Suprapubic skin (tissue), 4 donors: ENCODE data around the gene IL15RA. TPM values are rescaled to one million over a fixed set of nuclear protein-coding genes. Genes with fewer than 3 reads are reported as not detected.
A peak's percentile ranks its signal among the peaks of the same experiment; 100 is the strongest.
"Not testable (repeated sequence)": the region's sequence is repeated elsewhere in the genome, so short reads cannot be mapped to it uniquely, and the experiment has no call there.

Source experiments
- DNase-seq, 2 donors: peaks; one replicate each; pipeline ENCODE4 v3.0.0-alpha.2; 2019; ENCODE audit warnings: low spot score in 2 of 2
- H3K27ac ChIP-seq: fragments of 200-600 bp; sonication (generic); one replicate; pipeline ENCODE4 v1.5.1; 2019
- H3K27me3 ChIP-seq: fragments of 200-600 bp; sonication (generic); one replicate; pipeline ENCODE4 v1.5.1; 2019
- H3K36me3 ChIP-seq: fragments of 200-600 bp; sonication (generic); one replicate; pipeline ENCODE4 v1.5.1; 2019
- H3K4me1 ChIP-seq: fragments of 200-600 bp; sonication (generic); one replicate; pipeline ENCODE4 v1.5.1; 2019
- H3K4me3 ChIP-seq: fragments of 200-600 bp; sonication (generic); one replicate; pipeline ENCODE4 v1.5.1; 2019; ENCODE audit warnings: mild to moderate bottlenecking
- H3K9me3 ChIP-seq: fragments of 200-600 bp; sonication (generic); one replicate; pipeline ENCODE4 v1.5.1; 2019
- CTCF ChIP-seq, 2 donors: fragments of 200-600 bp in 1 of 2; fragments of 450-650 bp in 1 of 2; sonication (generic) in 1 of 2; IDR thresholded peaks; one replicate each; pipeline ENCODE4 v1.5.1; 2016 to 2019; ENCODE audit warnings: antibody characterized with exemption in 2 of 2, mild to moderate bottlenecking in 1 of 2, moderate library complexity in 1 of 2
- EP300 ChIP-seq: sonication (generic); formaldehyde crosslinking; IDR thresholded peaks from one replicate; pipeline ENCODE4 v1.6.1; 2017; ENCODE audit warnings: antibody characterized with exemption
- POLR2A ChIP-seq, 2 donors: fragments of 450-650 bp; IDR thresholded peaks; one replicate each; pipeline ENCODE4 v1.6.1; 2017; ENCODE audit warnings: antibody characterized with exemption in 2 of 2, mild to moderate bottlenecking in 2 of 2, moderate library complexity in 2 of 2
- POLR2AphosphoS5 ChIP-seq, 3 donors: sonication (generic); formaldehyde crosslinking; IDR thresholded peaks; one replicate each; pipeline ENCODE4 v1.6.1; 2017; ENCODE audit warnings: antibody characterized with exemption in 3 of 3
- WGBS: methylation state at CpG from one replicate; pipeline ENCODE4 v1.1.5; 2018; 5-methylcytosine and 5-hydroxymethylcytosine counted together
- total RNA-seq, 4 donors: library from RNA; depleted of rRNA; stranded (reverse); fragments of >200 nt; gene quantifications; one replicate each; pipeline ENCODE4 v1.1.0, GENCODE V29; 2016

Gene IL15RA
- total RNA-seq, 4 donors from 2014 or later = 14.1 to 26.5 (median 16.4) TPM

GRCh38 chr10:5961405-5962100, 15.8 kb downstream of the IL15RA start:
- peaks cover 48% of the 10 kb centered on the region for H3K36me3 ChIP-seq
- H3K4me1 ChIP-seq = no peaks in the 10 kb centered on the region
- no peaks in the 10 kb centered on the region for H3K27me3 ChIP-seq
- H3K9me3 ChIP-seq = no peaks in the 10 kb centered on the region
- no peak overlapping the region for H3K27ac ChIP-seq
- H3K4me3 ChIP-seq = no peak overlapping the region
- WGBS = 81% methylated on average over 24 of the region's 29 CpGs
- no peak for TF ChIP-seq CTCF (IDR thresholded peaks at IDR 0.05)
- no peak for TF ChIP-seq POLR2AphosphoS5 (IDR thresholded peaks at IDR 0.05)
- TF ChIP-seq EP300 = no peak
- no peak for TF ChIP-seq POLR2A (IDR thresholded peaks at IDR 0.05)
- peak; percentile 56 to 74 for DNase-seq

GRCh38 chr10:5960973-5961275, 16.4 kb downstream of the IL15RA start:
- H3K36me3 ChIP-seq = peaks cover 50% of the 10 kb centered on the region
- H3K4me3 ChIP-seq, H3K4me1 ChIP-seq, H3K9me3 ChIP-seq, H3K27ac ChIP-seq, DNase-seq, H3K27me3 ChIP-seq: not testable (repeated sequence)
- WGBS = 96% methylated on average over 10 of the region's 10 CpGs

GRCh38 chr10:5960070-5960972, 17.0 kb downstream of the IL15RA start:
- no peak overlapping the region for H3K4me3 ChIP-seq
- no peaks in the 10 kb centered on the region for H3K9me3 ChIP-seq
- DNase-seq = peak; percentile 49 to 62
- no peak overlapping the region for H3K27ac ChIP-seq
- TF ChIP-seq CTCF (IDR thresholded peaks at IDR 0.05) (no peak), POLR2AphosphoS5 (IDR thresholded peaks at IDR 0.05) (no peak), POLR2A (IDR thresholded peaks at IDR 0.05) (no peak), EP300 (no peak)
- 94% methylated on average over 17 of the region's 18 CpGs for WGBS
- H3K4me1 ChIP-seq = no peaks in the 10 kb centered on the region
- H3K36me3 ChIP-seq = peaks cover 45% of the 10 kb centered on the region
- no peaks in the 10 kb centered on the region for H3K27me3 ChIP-seq

- Histone ChIP-seq H3K4me1 (no peaks in the 10 kb centered on the region), H3K36me3 (peaks cover 42% of the 10 kb centered on the region), H3K9me3 (no peaks in the 10 kb centered on the region), H3K27ac (no peak overlapping the region), H3K4me3 (no peak overlapping the region), H3K27me3 (no peaks in the 10 kb centered on the region)
- no peak for TF ChIP-seq POLR2AphosphoS5 (IDR thresholded peaks at IDR 0.05)
- no peak for TF ChIP-seq POLR2A (IDR thresholded peaks at IDR 0.05)
- TF ChIP-seq EP300 = no peak
- TF ChIP-seq CTCF (IDR thresholded peaks at IDR 0.05) = no peak
- peak; percentile 33 to 56 for DNase-seq
- WGBS = 82% methylated on average over 8 of the region's 10 CpGs
These were observed 17.7 kb downstream of the IL15RA start for GRCh38 chr10:5959581-5960069.

GRCh38 chr10:5959142-5959541, 18.2 kb downstream of the IL15RA start:
- peak; percentile 43 to 49 for DNase-seq
- no peaks in the 10 kb centered on the region for H3K9me3 ChIP-seq
- no peak overlapping the region for H3K4me3 ChIP-seq
- H3K27ac ChIP-seq = no peak overlapping the region
- 63% methylated on average over 2 of the region's 5 CpGs for WGBS
- no peaks in the 10 kb centered on the region for H3K4me1 ChIP-seq
- TF ChIP-seq POLR2AphosphoS5 (IDR thresholded peaks at IDR 0.05) = no peak
- no peak for TF ChIP-seq POLR2A (IDR thresholded peaks at IDR 0.05)
- no peak for TF ChIP-seq EP300
- no peak for TF ChIP-seq CTCF (IDR thresholded peaks at IDR 0.05)
- no peaks in the 10 kb centered on the region for H3K27me3 ChIP-seq
- H3K36me3 ChIP-seq = peaks cover 40% of the 10 kb centered on the region
